Epithelial cell of esophagus (primary cell): ENCODE measurements around the gene EIF3L.

Experiments used
- DNase-seq: peaks from one replicate; pipeline ENCODE4 v3.0.0; 2010; ENCODE audit warnings: low read depth
- H3K4me3 ChIP-seq: 2 replicates; pipeline ENCODE4 v1.5.1; 2011; ENCODE audit warnings: mild to moderate bottlenecking, low read length, control low read depth
- CTCF ChIP-seq: IDR thresholded peaks from 2 replicates; pipeline ENCODE4 v1.5.1; 2011; ENCODE audit warnings: low read depth, mild to moderate bottlenecking, low read length, control low read depth, inconsistent platforms; ENCODE audit not compliant: insufficient read depth; ENCODE audit errors: missing control alignments

The EIF3L gene

GRCh38 chr22:37804881-37805809 lies 44.1 kb upstream of the EIF3L start:
- DNase-seq = peak; percentile 87

GRCh38 chr22:37805810-37806277 lies 43.4 kb upstream of the EIF3L start:
- no peak for TF ChIP-seq CTCF
- DNase-seq = no peak
- peak overlapping the region; percentile 79 for H3K4me3 ChIP-seq

More at GRCh38 chr22:37804881-37805809, 44.1 kb upstream of the EIF3L start:
- TF ChIP-seq CTCF = no peak
- peak overlapping the region; percentile 79 for H3K4me3 ChIP-seq

GRCh38 chr22:37806409-37807333 lies 42.5 kb upstream of the EIF3L start:
- peak overlapping the region; percentile 79 for H3K4me3 ChIP-seq
- TF ChIP-seq CTCF = no peak
- DNase-seq = peak; percentile 40

GRCh38 chr22:37807410-37808293 lies 41.6 kb upstream of the EIF3L start, which contains the start of gene GCAT:
TSS of gene GCAT (plus strand) at chr22:37807934. CDS start at chr22:37807968, 34 bp downstream.
- TF ChIP-seq CTCF = no peak
- H3K4me3 ChIP-seq = peak within 1 kb of the TSS; percentile 79
- DNase-seq = peak; percentile 99

- peak overlapping the region; percentile 79 for H3K4me3 ChIP-seq
- peak; percentile 51 for DNase-seq
- no peak for TF ChIP-seq CTCF
Measured at GRCh38 chr22:37808294-37808657, 40.9 kb upstream of the EIF3L start.
